NCI-H524 (cell line): Measurements from ENCODE around the gene DGCR8.

ENCODE experiments used
- DNase-seq, 2 experiments: peaks; one replicate each; lab custom pipeline; 2025; lab: John Stamatoyannopoulos, UW

DGCR8 gene

GRCh38 chr22:20137671-20138416, 57.8 kb downstream of the DGCR8 start:
- no peak for DNase-seq

- no peak for DNase-seq
Measured at GRCh38 chr22:20138417-20138738, 58.3 kb downstream of the DGCR8 start.

- DNase-seq: no peak
Measured at GRCh38 chr22:20138868-20139267, 58.8 kb downstream of the DGCR8 start.

DNA sequence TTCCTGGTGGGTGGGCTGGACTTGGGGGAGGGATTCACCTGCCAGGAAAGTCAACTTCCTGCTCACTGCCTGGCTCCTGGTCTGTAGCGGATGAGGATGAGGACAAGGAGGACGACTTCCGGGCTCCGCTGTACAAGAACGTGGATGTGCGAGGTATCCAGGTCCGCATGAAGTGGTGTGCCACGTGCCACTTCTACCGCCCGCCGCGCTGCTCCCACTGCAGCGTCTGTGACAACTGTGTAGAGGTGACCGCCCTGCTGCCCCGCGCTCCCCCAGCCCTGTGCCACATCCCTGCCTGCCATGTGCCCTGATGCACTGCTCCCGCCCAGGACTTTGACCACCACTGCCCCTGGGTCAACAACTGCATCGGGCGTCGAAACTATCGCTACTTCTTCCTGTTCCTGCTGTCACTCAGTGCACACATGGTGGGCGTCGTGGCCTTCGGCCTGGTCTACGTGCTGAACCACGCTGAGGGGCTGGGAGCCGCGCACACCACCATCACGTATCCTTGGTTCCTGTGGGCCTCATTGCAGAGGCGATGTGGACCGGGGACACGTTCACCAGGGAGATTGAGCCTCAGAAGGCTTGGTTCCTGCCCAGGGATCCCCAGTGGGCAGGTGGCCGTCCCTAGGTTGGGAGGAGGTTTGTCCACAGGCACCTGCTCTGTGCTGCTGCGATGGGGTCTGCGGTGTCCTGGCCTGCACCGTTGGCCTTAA, 59.5 kb downstream of the DGCR8 start:
- no peak for DNase-seq

- DNase-seq: no peak
Measured at GRCh38 chr22:20140107-20140445, 60.0 kb downstream of the DGCR8 start.

DNA sequence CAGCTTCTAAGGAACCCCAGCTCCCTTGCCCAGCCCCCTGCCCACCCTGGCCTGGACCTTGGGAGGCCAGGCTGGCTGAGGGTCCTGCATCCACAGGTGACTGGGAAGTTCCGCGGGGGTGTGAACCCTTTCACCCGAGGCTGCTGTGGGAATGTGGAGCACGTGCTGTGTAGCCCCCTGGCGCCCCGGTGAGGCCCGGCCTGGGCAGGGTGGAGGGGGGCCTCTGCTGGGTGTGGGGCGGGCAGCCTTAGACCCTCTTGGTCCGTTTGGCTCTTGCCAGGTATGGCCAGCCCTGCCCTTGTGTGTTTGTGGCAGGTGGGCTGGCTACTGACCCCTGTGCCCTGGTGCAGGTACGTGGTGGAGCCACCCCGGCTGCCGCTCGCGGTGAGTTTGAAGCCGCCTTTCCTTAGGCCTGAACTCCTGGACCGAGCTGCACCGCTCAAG, 60.5 kb downstream of the DGCR8 start:
- DNase-seq: no peak

- no peak for DNase-seq
Measured at GRCh38 chr22:20141186-20142077, 61.4 kb downstream of the DGCR8 start.

DNA sequence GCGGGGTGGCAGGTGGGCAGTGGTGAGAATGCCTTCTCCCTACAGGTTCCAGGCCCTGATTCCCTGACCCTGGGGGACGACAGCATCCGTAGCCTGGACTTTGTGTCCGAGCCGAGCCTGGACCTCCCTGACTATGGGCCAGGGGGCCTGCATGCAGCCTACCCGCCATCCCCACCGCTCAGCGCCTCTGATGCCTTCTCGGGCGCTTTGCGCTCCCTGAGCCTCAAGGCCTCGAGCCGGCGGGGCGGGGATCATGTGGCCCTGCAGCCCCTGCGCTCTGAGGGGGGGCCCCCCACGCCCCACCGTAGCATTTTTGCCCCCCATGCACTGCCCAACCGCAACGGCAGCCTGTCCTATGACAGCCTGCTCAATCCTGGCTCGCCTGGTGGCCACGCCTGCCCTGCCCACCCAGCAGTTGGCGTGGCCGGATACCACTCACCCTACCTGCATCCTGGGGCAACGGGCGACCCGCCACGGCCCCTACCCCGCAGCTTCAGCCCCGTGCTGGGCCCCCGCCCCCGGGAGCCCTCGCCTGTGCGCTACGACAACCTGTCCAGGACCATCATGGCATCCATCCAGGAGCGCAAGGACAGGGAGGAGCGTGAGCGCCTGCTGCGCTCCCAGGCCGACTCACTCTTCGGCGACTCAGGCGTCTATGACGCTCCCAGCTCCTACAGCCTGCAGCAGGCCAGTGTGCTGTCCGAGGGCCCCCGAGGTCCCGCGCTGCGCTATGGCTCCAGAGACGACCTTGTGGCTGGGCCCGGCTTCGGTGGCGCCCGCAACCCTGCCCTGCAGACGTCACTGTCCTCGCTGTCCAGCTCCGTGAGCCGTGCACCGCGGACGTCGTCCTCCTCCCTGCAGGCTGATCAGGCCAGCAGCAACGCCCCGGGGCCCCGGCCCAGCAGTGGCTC, 62.9 kb downstream of the DGCR8 start:
- DNase-seq: no peak

GRCh38 chr22:20143883-20144665, 64.0 kb downstream of the DGCR8 start:
- DNase-seq: no peak

DNA sequence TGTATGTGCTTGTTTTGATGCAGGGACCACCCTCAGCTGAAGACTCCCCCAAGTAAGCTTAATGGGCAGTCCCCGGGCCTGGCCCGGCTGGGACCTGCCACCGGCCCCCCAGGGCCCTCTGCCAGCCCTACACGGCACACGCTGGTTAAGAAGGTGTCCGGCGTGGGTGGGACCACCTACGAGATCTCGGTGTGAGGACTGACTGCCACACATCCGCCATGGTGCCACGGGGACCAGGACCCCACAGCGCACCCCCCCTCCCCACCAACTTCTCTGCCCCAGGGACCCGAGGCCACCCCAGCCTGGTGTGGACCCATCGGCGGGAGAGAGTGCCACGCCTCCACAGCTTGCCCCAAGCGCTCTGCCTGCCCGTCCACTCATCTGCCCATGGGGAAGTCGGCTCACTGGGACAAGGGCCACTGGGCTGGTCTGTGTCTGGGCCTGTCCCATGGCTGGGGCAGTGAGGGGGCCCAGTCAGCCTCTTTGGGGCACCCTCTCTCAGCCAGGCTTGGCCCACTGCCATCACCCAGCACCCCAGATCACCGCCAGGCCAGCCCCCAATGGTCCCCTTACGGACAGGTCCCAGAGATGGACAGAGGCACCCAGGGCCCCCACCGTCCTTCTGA, 65.3 kb downstream of the DGCR8 start:
- DNase-seq: no peak

GRCh38 chr22:20145832-20146223, 65.8 kb downstream of the DGCR8 start:
- DNase-seq: no peak

- no peak for DNase-seq
Measured at GRCh38 chr22:20146777-20147176, 66.7 kb downstream of the DGCR8 start.

DNA sequence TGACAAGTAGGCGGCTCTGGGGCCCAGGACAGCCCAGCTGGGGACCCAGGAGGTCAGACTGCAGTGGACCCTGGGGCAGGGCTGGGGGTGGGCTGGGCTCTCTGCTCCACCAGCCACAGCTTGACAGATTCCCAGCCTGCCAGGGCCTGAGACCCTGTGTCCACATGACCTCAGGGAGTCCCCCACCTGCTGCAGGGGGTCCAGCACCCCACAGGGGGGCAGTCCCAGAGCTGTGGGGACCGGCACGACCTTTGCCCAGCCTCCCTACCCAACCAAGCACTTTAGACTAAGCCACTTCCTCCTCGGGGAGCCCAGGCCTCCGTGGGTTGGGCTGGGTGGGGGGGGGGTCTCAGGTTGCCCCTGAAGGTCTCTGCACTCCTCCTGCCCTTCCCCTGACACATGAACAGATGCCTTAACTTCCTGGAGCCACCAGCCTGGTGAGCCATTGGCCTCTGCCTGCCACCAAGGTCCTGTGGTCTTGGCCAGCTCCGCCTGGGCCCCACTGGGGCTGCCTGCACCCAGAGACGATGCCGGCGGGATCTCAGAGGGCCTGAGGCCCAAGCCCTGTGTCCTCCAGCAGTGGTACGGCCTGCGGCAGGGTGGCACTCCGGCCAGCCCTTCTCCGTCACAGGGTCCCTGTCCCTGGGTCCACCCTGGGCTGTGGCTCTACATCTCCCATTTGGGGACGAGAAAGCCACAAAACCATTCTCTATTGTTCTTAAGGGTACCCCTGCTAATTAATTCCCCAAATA, 67.4 kb downstream of the DGCR8 start:
- no peak for DNase-seq

DNA sequence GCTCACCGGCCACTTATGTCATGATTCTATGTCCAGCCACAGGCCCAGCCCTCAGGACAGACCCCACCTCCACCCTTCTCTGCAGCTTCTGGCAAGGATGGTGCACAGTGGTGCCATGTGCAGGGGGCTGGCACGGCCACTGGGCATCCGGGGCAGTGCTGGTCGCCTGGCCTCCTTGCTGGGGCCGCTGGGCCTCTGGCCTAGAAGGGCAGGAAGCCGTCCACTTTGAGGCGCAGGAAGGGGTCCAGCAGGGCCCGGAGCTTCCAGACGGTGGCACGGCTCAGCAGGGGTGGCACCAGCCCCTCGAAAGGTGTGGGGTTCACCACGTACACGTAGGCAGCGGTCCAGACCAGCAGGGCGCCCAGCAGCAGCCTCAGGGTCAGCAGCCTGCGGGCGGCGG, 68.4 kb downstream of the DGCR8 start:
- no peak for DNase-seq

DNA sequence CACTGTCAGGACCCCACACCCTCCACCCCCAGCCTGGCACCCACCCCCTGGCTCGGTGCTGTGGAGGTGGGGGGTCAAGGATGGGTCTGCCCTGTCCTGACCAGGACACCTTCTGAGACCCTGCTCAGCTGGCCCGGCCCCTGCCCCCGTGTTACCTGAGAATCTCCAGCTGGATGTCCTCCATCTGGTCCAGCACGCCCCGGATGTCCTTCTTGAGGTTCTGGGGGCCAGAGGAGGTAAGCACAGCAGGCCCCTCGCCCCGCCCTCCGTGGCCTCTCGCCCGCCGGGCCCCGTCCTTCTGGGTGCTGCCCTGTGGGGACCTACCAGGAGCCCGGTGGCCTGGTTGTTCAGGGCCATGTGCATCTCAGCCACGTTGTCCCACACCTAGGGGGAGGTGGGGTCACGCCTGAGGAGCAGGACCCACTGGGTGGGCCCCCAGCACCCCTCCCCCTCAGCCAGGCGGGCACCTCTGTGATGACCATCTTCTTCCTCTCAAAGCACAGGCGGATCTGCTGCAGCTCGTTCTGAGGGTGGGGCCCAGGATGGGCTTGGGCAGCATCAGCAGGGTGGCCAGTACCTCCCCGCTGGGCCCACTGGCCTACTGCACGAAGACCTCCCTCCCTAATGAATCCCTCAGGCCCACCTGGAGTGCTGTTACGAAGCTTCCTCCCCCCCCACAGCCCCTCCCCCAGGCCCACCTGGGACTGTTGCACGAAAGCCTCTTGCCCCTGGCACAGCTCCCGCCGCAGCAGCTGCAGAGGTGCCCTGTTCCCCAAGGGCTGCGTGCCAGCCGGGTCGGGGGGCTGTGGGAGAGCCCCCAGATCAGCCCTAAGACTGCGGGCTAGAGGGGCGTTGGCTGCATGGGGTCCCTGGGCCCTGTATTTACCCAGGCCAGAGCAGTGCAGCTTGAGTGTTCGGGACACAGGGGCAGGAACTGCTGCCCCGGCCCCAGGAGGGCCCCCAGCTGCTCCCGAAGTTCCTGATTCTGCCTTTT, 69.5 kb downstream of the DGCR8 start:
- DNase-seq: no peak

- DNase-seq: no peak
Measured at GRCh38 chr22:20150381-20151275, 70.6 kb downstream of the DGCR8 start, which contains the start of gene CCDC188. Gene CCDC188 (minus strand): TSS chr22:20151055. CDS start chr22:20150986, 69 bp downstream.

DNA sequence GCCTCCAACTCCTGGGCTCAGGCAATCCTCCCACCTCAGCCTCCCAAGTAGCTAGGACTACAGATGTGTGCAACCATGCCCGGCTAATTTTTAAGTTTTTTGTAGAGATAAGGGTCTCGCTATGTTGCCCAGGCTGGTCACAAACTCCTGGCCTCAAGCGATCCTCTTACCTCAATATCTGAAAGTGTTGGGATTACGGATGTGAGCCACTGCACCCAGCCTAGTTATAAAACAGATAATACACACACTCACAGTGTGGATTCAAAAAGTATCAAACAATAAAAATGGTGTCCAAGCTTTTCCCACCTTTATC, 71.2 kb downstream of the DGCR8 start:
- no peak for DNase-seq
